ENCODE measurements around the gene DENND4A. TPM values are rescaled to one million over a fixed set of nuclear protein-coding genes. Genes with fewer than 3 reads are reported as not detected.
A peak's percentile ranks its signal among the peaks of the same experiment; 100 is the strongest.

Gene DENND4A
- total and polyA plus RNA-seq, 9 of the 15 experiments (the other 6 are each of a cell fraction or from before 2014, with no cell fraction given) = 6.8 to 32.3 (median 19.9) TPM

- TF ChIP-seq EP400 (IDR thresholded peaks at IDR 0.05) (peak; percentile 77), CBFA2T3 (IDR thresholded peaks at IDR 0.05) (peak; percentile 2; the same call in 1 of the 2 replicates), ZNF239 (CRISPR knock-in tag; IDR thresholded peaks at IDR 0.05) (no peak), SREBF1 (IDR thresholded peaks at IDR 0.05; ENCODE audit: borderline replicate concordance, low read depth, low read length) (peak; percentile 27; the same call in 1 of the 2 replicates), NCOA2 (IDR thresholded peaks at IDR 0.05; ENCODE audit: partially characterized antibody in 2 of 2) (no peak), ARHGAP35 (IDR thresholded peaks at IDR 0.05; ENCODE audit: partially characterized antibody) (no peak), KDM5B (IDR thresholded peaks at IDR 0.05; ENCODE audit: insufficient replicate concordance, low read depth, low read length) (peak; percentile 92), ZNF197 (CRISPR knock-in tag; IDR thresholded peaks at IDR 0.05; ENCODE audit: low read depth) (no peak), ELF2 (CRISPR knock-in tag; IDR thresholded peaks at IDR 0.05) (no peak), BDP1 (IDR thresholded peaks at IDR 0.05; ENCODE audit: insufficient read depth, insufficient read length) (no peak), TBP (optimal IDR thresholded peaks at IDR 0.05; ENCODE audit: low read depth, low read length) (peak; percentile 86), SUPT5H (IDR thresholded peaks at IDR 0.05) (peak; percentile 85), ETV6 (IDR thresholded peaks at IDR 0.05; ENCODE audit: borderline replicate concordance in 1 of 2, low read depth in 2 of 2, low read length in 1 of 2) (no peak), ETV6 (CRISPR knock-in tag; IDR thresholded peaks at IDR 0.05; ENCODE audit: borderline replicate concordance) (no peak; the same call in 1 of the 2 replicates), HDAC8 (tag; IDR thresholded peaks at IDR 0.05) (no peak), ZC3H4 (CRISPR knock-in tag; IDR thresholded peaks at IDR 0.05; ENCODE audit: borderline replicate concordance) (peak; percentile 72; the same call in 1 of the 2 replicates)
- TF ChIP-seq, protein P1, sequence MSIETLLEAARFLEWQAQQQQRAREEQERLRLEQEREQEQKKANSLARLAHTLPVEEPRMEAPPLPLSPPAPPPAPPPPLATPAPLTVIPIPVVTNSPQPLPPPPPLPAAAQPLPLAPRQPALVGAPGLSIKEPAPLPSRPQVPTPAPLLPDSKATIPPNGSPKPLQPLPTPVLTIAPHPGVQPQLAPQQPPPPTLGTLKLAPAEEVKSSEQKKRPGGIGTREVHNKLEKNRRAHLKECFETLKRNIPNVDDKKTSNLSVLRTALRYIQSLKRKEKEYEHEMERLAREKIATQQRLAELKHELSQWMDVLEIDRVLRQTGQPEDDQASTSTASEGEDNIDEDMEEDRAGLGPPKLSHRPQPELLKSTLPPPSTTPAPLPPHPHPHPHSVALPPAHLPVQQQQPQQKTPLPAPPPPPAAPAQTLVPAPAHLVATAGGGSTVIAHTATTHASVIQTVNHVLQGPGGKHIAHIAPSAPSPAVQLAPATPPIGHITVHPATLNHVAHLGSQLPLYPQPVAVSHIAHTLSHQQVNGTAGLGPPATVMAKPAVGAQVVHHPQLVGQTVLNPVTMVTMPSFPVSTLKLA (conservative IDR thresholded peaks at IDR 0.05) = peak; percentile 38 to 57
- TF ChIP-seq, protein P2, sequence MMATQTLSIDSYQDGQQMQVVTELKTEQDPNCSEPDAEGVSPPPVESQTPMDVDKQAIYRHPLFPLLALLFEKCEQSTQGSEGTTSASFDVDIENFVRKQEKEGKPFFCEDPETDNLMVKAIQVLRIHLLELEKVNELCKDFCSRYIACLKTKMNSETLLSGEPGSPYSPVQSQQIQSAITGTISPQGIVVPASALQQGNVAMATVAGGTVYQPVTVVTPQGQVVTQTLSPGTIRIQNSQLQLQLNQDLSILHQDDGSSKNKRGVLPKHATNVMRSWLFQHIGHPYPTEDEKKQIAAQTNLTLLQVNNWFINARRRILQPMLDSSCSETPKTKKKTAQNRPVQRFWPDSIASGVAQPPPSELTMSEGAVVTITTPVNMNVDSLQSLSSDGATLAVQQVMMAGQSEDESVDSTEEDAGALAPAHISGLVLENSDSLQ (IDR thresholded peaks at IDR 0.05) = peak; percentile 79
- TF ChIP-seq, protein P3, sequence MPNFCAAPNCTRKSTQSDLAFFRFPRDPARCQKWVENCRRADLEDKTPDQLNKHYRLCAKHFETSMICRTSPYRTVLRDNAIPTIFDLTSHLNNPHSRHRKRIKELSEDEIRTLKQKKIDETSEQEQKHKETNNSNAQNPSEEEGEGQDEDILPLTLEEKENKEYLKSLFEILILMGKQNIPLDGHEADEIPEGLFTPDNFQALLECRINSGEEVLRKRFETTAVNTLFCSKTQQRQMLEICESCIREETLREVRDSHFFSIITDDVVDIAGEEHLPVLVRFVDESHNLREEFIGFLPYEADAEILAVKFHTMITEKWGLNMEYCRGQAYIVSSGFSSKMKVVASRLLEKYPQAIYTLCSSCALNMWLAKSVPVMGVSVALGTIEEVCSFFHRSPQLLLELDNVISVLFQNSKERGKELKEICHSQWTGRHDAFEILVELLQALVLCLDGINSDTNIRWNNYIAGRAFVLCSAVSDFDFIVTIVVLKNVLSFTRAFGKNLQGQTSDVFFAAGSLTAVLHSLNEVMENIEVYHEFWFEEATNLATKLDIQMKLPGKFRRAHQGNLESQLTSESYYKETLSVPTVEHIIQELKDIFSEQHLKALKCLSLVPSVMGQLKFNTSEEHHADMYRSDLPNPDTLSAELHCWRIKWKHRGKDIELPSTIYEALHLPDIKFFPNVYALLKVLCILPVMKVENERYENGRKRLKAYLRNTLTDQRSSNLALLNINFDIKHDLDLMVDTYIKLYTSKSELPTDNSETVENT (CRISPR knock-in tag; IDR thresholded peaks at IDR 0.05) = peak; percentile 65; the same call in 1 of the 2 replicates
- TF ChIP-seq, protein P4, sequence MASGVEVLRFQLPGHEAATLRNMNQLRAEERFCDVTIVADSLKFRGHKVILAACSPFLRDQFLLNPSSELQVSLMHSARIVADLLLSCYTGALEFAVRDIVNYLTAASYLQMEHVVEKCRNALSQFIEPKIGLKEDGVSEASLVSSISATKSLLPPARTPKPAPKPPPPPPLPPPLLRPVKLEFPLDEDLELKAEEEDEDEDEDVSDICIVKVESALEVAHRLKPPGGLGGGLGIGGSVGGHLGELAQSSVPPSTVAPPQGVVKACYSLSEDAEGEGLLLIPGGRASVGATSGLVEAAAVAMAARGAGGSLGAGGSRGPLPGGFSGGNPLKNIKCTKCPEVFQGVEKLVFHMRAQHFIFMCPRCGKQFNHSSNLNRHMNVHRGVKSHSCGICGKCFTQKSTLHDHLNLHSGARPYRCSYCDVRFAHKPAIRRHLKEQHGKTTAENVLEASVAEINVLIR (CRISPR knock-in tag; IDR thresholded peaks at IDR 0.05) = peak; percentile 81
- TF ChIP-seq, protein P5, sequence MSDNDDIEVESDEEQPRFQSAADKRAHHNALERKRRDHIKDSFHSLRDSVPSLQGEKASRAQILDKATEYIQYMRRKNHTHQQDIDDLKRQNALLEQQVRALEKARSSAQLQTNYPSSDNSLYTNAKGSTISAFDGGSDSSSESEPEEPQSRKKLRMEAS (CRISPR knock-in tag; IDR thresholded peaks at IDR 0.05) = 0 out of 2 replicates have a peak, but pooled peaks have one; percentile 20
Observed at GRCh38 chr15:65792138-65792987, at the start of gene DENND4A (continued).
